Nephron progenitor cell (in vitro differentiated cells): ENCODE data around the gene GRIP1.

Source experiments
- DNase-seq: peaks from one replicate; pipeline ENCODE4 v3.0.0; 2021
- H3K27ac Mint-ChIP-seq: 2 replicates; pipeline ENCODE4 v1.8.0; 2021; ENCODE audit warnings: mild to moderate bottlenecking, moderate library complexity, mixed read lengths
- H3K27me3 Mint-ChIP-seq: 2 replicates; pipeline ENCODE4 v1.8.0; 2021; ENCODE audit warnings: mild to moderate bottlenecking, low read depth, mixed read lengths; ENCODE audit not compliant: poor library complexity
- H3K36me3 Mint-ChIP-seq: 2 replicates; pipeline ENCODE4 v1.8.0; 2021; ENCODE audit warnings: low read depth, mixed read lengths
- H3K4me1 Mint-ChIP-seq: 2 replicates; pipeline ENCODE4 v1.8.0; 2021; ENCODE audit warnings: mixed read lengths
- H3K4me3 Mint-ChIP-seq: 2 replicates; pipeline ENCODE4 v1.8.0; 2021; ENCODE audit warnings: mild to moderate bottlenecking, moderate library complexity, mixed read lengths
- H3K9me3 Mint-ChIP-seq: 2 replicates; pipeline ENCODE4 v1.8.0; 2021; ENCODE audit warnings: mild to moderate bottlenecking, moderate library complexity, mixed read lengths
- TF ChIP-seq, protein P1 (sequence below): fragments of 200-600 bp; sonication (generic); IDR thresholded peaks from 2 replicates; pipeline ENCODE4 v1.5.0; 2021; ENCODE audit warnings: antibody characterized with exemption

The GRIP1 gene

GRCh38 chr12:66387117-66387516 is 291.8 kb downstream of the GRIP1 start:
- Mint-ChIP-seq H3K36me3 (peaks cover 22% of the 10 kb centered on the region), H3K27ac (no peak overlapping the region), H3K4me1 (no peaks in the 10 kb centered on the region), H3K4me3 (no peak overlapping the region), H3K27me3 (no peaks in the 10 kb centered on the region), H3K9me3 (peaks cover 8% of the 10 kb centered on the region)
- DNase-seq, result no peak
- TF ChIP-seq, protein P1, sequence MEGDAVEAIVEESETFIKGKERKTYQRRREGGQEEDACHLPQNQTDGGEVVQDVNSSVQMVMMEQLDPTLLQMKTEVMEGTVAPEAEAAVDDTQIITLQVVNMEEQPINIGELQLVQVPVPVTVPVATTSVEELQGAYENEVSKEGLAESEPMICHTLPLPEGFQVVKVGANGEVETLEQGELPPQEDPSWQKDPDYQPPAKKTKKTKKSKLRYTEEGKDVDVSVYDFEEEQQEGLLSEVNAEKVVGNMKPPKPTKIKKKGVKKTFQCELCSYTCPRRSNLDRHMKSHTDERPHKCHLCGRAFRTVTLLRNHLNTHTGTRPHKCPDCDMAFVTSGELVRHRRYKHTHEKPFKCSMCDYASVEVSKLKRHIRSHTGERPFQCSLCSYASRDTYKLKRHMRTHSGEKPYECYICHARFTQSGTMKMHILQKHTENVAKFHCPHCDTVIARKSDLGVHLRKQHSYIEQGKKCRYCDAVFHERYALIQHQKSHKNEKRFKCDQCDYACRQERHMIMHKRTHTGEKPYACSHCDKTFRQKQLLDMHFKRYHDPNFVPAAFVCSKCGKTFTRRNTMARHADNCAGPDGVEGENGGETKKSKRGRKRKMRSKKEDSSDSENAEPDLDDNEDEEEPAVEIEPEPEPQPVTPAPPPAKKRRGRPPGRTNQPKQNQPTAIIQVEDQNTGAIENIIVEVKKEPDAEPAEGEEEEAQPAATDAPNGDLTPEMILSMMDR, result no peak

DNA sequence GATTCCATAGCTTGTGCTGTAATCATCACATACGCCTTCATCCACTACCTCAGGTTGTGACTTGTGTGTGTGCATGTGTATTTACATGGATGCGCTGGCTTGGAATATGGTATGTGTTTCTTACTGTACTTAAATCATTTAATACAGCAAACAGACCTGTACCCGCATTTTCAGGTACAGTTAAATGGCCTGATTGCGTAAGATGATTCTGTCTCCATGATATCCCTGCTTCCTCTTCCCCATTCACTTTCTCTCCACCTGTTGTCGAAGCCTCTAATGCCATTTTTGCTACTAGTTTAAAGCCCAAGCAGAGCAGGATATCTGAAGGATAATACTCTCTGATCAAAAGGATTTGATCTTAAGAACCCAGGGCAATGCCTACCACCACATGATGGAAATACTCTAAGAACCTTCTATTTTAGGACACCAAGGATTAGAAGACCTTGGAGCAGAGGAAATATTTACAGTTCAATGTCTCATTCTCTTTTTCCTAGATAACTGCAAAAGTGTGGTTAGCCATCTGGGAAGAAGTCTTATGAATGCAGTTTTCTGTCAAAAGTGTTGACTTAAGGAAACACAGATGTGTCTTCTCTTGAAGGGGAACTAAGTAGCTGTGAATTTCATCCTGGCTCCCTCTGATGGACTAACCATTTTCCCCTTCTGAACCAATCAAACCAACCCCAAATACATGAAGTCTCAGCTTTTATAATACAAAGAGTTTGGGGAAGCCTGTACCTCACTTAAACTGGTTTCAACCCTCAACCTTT is 297.9 kb downstream of the GRIP1 start:
- no peaks in the 10 kb centered on the region for H3K27me3 Mint-ChIP-seq
- DNase-seq, result no peak
- no peaks in the 10 kb centered on the region for H3K4me1 Mint-ChIP-seq
- TF ChIP-seq, protein P1, result no peak
- H3K36me3 Mint-ChIP-seq, result peaks cover 17% of the 10 kb centered on the region
- H3K4me3 Mint-ChIP-seq, result no peak overlapping the region
- no peaks in the 10 kb centered on the region for H3K9me3 Mint-ChIP-seq
- no peak overlapping the region for H3K27ac Mint-ChIP-seq

DNA sequence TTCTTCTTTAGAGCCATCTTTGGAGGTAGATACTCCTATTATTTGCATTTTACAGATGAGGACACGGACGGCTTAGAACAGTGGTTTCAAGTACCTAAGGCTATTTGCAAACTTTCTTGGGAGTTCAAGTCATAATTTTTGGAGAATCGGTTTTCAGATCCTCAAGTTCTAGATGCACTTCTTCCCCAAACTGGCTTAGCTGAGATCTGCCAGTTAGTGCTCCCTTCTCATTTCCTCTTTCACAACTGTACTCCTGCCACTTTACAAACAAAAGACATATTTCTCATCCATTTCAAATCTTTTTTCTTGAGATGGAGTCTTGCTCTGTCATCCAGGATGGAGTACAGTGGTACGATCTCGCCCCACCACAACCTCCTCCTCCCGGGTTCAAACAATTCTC is 299.3 kb downstream of the GRIP1 start:
- Mint-ChIP-seq H3K27me3 (no peaks in the 10 kb centered on the region), H3K9me3 (no peaks in the 10 kb centered on the region), H3K36me3 (peaks cover 15% of the 10 kb centered on the region), H3K4me3 (no peak overlapping the region), H3K27ac (no peak overlapping the region), H3K4me1 (no peaks in the 10 kb centered on the region)
- DNase-seq, result no peak
- TF ChIP-seq, protein P1, result no peak

GRCh38 chr12:66375560-66375959 is 303.3 kb downstream of the GRIP1 start:
- H3K36me3 Mint-ChIP-seq, result peaks cover 11% of the 10 kb centered on the region
- H3K4me1 Mint-ChIP-seq, result no peaks in the 10 kb centered on the region
- no peak overlapping the region for H3K4me3 Mint-ChIP-seq
- TF ChIP-seq, protein P1, result no peak
- no peaks in the 10 kb centered on the region for H3K9me3 Mint-ChIP-seq
- H3K27ac Mint-ChIP-seq, result no peak overlapping the region
- no peaks in the 10 kb centered on the region for H3K27me3 Mint-ChIP-seq
- no peak for DNase-seq

GRCh38 chr12:66371982-66372381 is 306.9 kb downstream of the GRIP1 start:
- DNase-seq, result no peak
- TF ChIP-seq, protein P1, result no peak
- Mint-ChIP-seq H3K36me3 (peaks cover 6% of the 10 kb centered on the region), H3K4me1 (no peaks in the 10 kb centered on the region), H3K4me3 (no peak overlapping the region), H3K27ac (no peak overlapping the region), H3K27me3 (no peaks in the 10 kb centered on the region), H3K9me3 (no peaks in the 10 kb centered on the region)
